DND-41 (cell line): ENCODE data around the gene WBP1L.
A peak's percentile ranks its signal among the peaks of the same experiment; 100 is the strongest.

Source experiments
- ATAC-seq: fragments of 200-7000 bp; cut with Tn5 transposase; 3 replicates; pipeline ENCODE4 v1.9.1; 2021; ENCODE audit warnings: low read depth; ENCODE audit not compliant: insufficient read depth
- DNase-seq: peaks from one replicate; pipeline ENCODE4 v3.0.0-alpha.2; 2020
- H2AFZ ChIP-seq: 2 replicates; pipeline ENCODE4 v1.6.0; 2012; ENCODE audit warnings: low read depth, low read length
- H3K27ac ChIP-seq: 2 replicates; pipeline ENCODE4 v1.5.1; 2012; ENCODE audit warnings: low read length, inconsistent platforms
- H3K27me3 ChIP-seq: fragments of 200-600 bp; sonication (generic); 2 replicates; pipeline ENCODE4 v1.6.0; 2012; ENCODE audit warnings: low read length, mild to moderate bottlenecking, inconsistent platforms; ENCODE audit not compliant: insufficient read depth, poor library complexity
- H3K36me3 ChIP-seq: 2 replicates; pipeline ENCODE4 v1.5.1; 2012; ENCODE audit warnings: low read length, inconsistent platforms; ENCODE audit not compliant: insufficient read depth
- H3K4me1 ChIP-seq: 2 replicates; pipeline ENCODE4 v1.5.1; 2012; ENCODE audit warnings: mild to moderate bottlenecking, low read length; ENCODE audit not compliant: insufficient read depth
- H3K4me2 ChIP-seq: 2 replicates; pipeline ENCODE4 v1.6.0; 2012; ENCODE audit warnings: mild to moderate bottlenecking, moderate library complexity, low read length, inconsistent platforms; ENCODE audit not compliant: insufficient read depth
- H3K4me3 ChIP-seq, 2 experiments: fragments of 200-600 bp in 1 of 2; shearing (Covaris generic) in 1 of 2; 2 replicates each; pipeline ENCODE4 v1.5.1; 2012 to 2016; ENCODE audit warnings: inconsistent platforms in 2 of 2, low read length in 2 of 2, mild to moderate bottlenecking in 2 of 2, low read depth in 1 of 2, moderate library complexity in 1 of 2
- H3K79me2 ChIP-seq: 2 replicates; pipeline ENCODE4 v1.6.0; 2012; ENCODE audit warnings: low read length, inconsistent platforms; ENCODE audit not compliant: insufficient read depth
- H3K9ac ChIP-seq: 2 replicates; pipeline ENCODE4 v1.6.0; 2012; ENCODE audit warnings: low read depth, mild to moderate bottlenecking, inconsistent platforms, low read length, moderate library complexity
- H3K9me3 ChIP-seq: 2 replicates; pipeline ENCODE4 v1.5.1; 2012; ENCODE audit warnings: low read length, moderate library complexity, mild to moderate bottlenecking, inconsistent platforms; ENCODE audit not compliant: insufficient read depth, severe bottlenecking
- H4K20me1 ChIP-seq: 2 replicates; pipeline ENCODE4 v1.6.0; 2012; ENCODE audit warnings: low read length; ENCODE audit not compliant: insufficient read depth
- CTCF ChIP-seq: IDR thresholded peaks from 2 replicates; pipeline ENCODE4 v1.5.1; 2012; ENCODE audit warnings: borderline replicate concordance, low read length, moderate library complexity, mild to moderate bottlenecking; ENCODE audit not compliant: poor library complexity, severe bottlenecking; ENCODE audit errors: extremely low read depth
- EZH2 ChIP-seq: IDR thresholded peaks from 3 replicates; pipeline ENCODE4 v1.6.1; 2012; ENCODE audit warnings: borderline replicate concordance, low read depth, mild to moderate bottlenecking, moderate library complexity, low read length, inconsistent platforms; ENCODE audit not compliant: severe bottlenecking

Gene WBP1L

DNA sequence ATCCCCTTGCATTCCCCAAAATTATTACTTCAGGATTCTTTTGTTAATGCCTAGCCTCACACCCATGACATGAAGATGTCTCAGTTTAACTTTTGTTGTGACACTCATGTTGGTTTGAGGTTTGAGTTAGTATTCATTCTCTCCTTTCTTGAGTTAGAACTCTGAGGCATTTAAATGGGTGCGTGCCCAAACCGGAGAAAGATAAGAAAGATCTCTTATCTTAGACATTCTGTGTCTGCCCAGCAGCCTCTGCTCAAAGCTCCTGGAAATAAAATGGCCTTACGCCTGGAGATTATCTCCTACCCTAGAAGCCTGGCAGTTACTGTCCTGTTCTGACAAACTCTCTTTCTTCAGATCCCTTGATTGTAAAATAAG is 26.3 kb downstream of the WBP1L start:
- Histone ChIP-seq H2AFZ (no peak overlapping the region), H3K4me1 (peaks cover 14% of the 10 kb centered on the region), H3K27ac (no peak overlapping the region), H4K20me1 (peaks cover 3% of the 10 kb centered on the region; the same call in 1 of the 2 replicates), H3K27me3 (no peaks in the 10 kb centered on the region), H3K79me2 (peaks cover 54% of the 10 kb centered on the region), H3K36me3 (peaks cover 4% of the 10 kb centered on the region; the same call in 1 of the 2 replicates), H3K9ac (no peak overlapping the region), H3K4me2 (no peak overlapping the region), H3K4me3 (no peak overlapping the region), H3K9me3 (no peaks in the 10 kb centered on the region)
- DNase-seq: no peak
- ATAC-seq: no peak
- TF ChIP-seq CTCF (no peak), EZH2 (no peak)

- Histone ChIP-seq H3K36me3 (no peaks in the 10 kb centered on the region), H3K9me3 (no peaks in the 10 kb centered on the region), H3K4me3 (no peak overlapping the region), H3K27ac (no peak overlapping the region), H3K9ac (no peak overlapping the region), H2AFZ (no peak overlapping the region), H3K4me1 (peaks cover 21% of the 10 kb centered on the region), H4K20me1 (peaks cover 3% of the 10 kb centered on the region; the same call in 1 of the 2 replicates), H3K79me2 (peaks cover 55% of the 10 kb centered on the region), H3K4me2 (no peak overlapping the region), H3K27me3 (no peaks in the 10 kb centered on the region)
- TF ChIP-seq EZH2 (no peak), CTCF (no peak)
- no peak for DNase-seq
- ATAC-seq: no peak
Measured at GRCh38 chr10:102770792-102771191, 27.0 kb downstream of the WBP1L start.

GRCh38 chr10:102773320-102773719 is 29.6 kb downstream of the WBP1L start:
- Histone ChIP-seq H3K9me3 (no peaks in the 10 kb centered on the region), H3K4me2 (no peak overlapping the region), H3K9ac (no peak overlapping the region), H3K27ac (no peak overlapping the region), H3K79me2 (peaks cover 56% of the 10 kb centered on the region), H3K4me3 (no peak overlapping the region), H2AFZ (no peak overlapping the region), H3K4me1 (peaks cover 40% of the 10 kb centered on the region), H3K36me3 (no peaks in the 10 kb centered on the region), H4K20me1 (peaks cover 10% of the 10 kb centered on the region; the same call in 1 of the 2 replicates), H3K27me3 (no peaks in the 10 kb centered on the region)
- DNase-seq (no peak), ATAC-seq (no peak)
- TF ChIP-seq CTCF (no peak), EZH2 (no peak)

- H3K79me2 ChIP-seq: peaks cover 62% of the 10 kb centered on the region
- no peaks in the 10 kb centered on the region for H3K27me3 ChIP-seq
- H3K4me1 ChIP-seq: peaks cover 41% of the 10 kb centered on the region
- H3K4me2 ChIP-seq: no peak overlapping the region
- no peaks in the 10 kb centered on the region for H3K9me3 ChIP-seq
- no peak for ATAC-seq
- H3K9ac ChIP-seq: no peak overlapping the region
- TF ChIP-seq CTCF: no peak
- TF ChIP-seq EZH2: no peak
- H3K4me3 ChIP-seq: no peak overlapping the region
- H4K20me1 ChIP-seq: peaks cover 11% of the 10 kb centered on the region; the same call in 1 of the 2 replicates
- peak overlapping the region; percentile 39; the same call in 1 of the 2 replicates for H3K27ac ChIP-seq
- H3K36me3 ChIP-seq: no peaks in the 10 kb centered on the region
- no peak overlapping the region for H2AFZ ChIP-seq
- DNase-seq: no peak
Measured at GRCh38 chr10:102773986-102774385, 30.2 kb downstream of the WBP1L start.
